Mesodermal cell (in vitro differentiated cells): ENCODE measurements around the gene FATE1.

Source experiments
- H3K27ac ChIP-seq: 2 replicates; pipeline ENCODE4 v1.7.0; 2013; ENCODE audit warnings: mild to moderate bottlenecking, low read depth, low read length, moderate library complexity; ENCODE audit not compliant: severe bottlenecking
- H3K36me3 ChIP-seq: 2 replicates; pipeline ENCODE4 v1.7.1; 2013; ENCODE audit warnings: mild to moderate bottlenecking, low read length, moderate library complexity; ENCODE audit not compliant: control insufficient read depth, insufficient read depth
- H3K4me1 ChIP-seq: one replicate; pipeline ENCODE4 v1.7.1; 2013; ENCODE audit warnings: mild to moderate bottlenecking, low read length; ENCODE audit not compliant: insufficient read depth, control insufficient read depth, poor library complexity, severe bottlenecking
- H3K4me3 ChIP-seq: 2 replicates; pipeline ENCODE4 v1.7.0; 2013; ENCODE audit warnings: low read length, control low read depth, mild to moderate bottlenecking; ENCODE audit not compliant: insufficient read depth, poor library complexity, severe bottlenecking; ENCODE audit errors: extremely low read depth
- H3K9me3 ChIP-seq: 2 replicates; pipeline ENCODE4 v1.7.1; 2013; ENCODE audit warnings: mild to moderate bottlenecking, low read length, moderate library complexity; ENCODE audit not compliant: control insufficient read depth
- WGBS, 2 experiments: methylation state at CpG; one replicate each; pipeline ENCODE4 v1.1.5; 2013; ENCODE audit warnings: missing lambda C conversion rate in 2 of 2; ENCODE audit not compliant: insufficient coverage in 2 of 2; 5-methylcytosine and 5-hydroxymethylcytosine counted together

The FATE1 gene

DNA sequence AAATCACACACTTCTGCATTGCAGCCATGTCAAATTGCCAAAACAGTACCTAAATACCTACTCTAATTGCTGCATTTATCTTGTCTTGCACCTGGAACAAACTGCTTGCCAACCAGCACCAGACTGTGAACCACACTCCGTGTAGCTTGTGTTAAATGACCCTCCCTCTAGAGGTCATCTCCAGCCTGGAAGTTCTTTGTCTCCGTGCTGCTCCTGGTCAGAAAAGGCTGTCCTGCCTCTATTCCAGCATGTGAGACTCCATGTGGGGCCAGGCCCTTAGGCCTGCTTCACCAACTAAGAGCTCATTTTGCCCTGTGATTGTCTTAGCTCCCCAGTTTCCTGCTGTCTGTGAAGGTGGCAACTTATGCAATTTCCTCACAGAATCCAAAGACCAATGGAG, 47.0 kb downstream of the FATE1 start:
- WGBS, 2 experiments, result 35 to 53% methylated on average over 2 of the region's 2 CpGs
- Histone ChIP-seq H3K36me3 (no peaks in the 10 kb centered on the region), H3K27ac (no peak overlapping the region), H3K9me3 (no peaks in the 10 kb centered on the region), H3K4me3 (no peak overlapping the region), H3K4me1 (no peaks in the 10 kb centered on the region)

DNA sequence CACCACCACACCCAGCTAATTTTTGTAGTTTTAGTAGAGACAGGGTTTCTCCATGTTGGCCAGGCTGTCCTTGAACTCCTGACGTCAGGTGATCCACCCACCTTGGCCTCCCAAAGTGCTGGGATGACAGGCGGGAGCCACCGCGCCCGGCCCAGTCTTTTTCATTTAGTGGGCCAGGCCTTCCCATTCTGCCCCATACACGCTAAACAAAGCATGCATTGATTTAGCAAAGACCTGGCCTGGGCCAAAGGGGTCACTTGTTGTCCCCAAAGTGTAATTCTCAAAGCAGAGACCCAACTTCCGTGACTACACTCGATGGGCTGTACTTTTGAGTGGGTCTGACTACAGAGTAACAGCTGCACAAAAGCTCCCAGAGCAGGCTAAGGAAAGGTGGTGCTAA, 47.9 kb downstream of the FATE1 start:
- Histone ChIP-seq H3K27ac (no peak overlapping the region), H3K36me3 (no peaks in the 10 kb centered on the region), H3K9me3 (no peaks in the 10 kb centered on the region), H3K4me3 (no peak overlapping the region), H3K4me1 (no peaks in the 10 kb centered on the region)
- 100% methylated on average over 2 to 3 of the region's 8 CpGs for WGBS, 2 experiments

DNA sequence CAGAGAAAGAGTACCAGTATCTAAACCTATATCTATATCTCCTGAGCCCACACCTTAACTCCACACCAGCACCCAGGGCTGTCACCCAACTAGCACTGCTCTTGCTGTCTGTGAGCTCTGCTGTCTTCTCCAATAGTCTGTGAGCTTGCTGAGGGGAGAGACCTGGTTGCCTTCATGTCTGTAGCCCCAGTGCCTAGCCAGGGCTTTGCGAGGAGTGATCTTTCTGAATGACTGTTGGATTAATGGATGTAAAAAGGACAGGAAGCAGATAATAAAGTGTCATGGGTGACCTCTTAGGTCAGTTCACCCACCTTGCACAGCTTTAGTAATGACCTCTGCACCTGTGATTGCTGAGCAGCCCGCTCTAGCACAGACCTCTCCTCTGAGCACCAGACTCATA, 49.2 kb downstream of the FATE1 start:
- no CpG with 5 or more reads among the region's 2 CpGs for WGBS, 2 experiments
- Histone ChIP-seq H3K27ac (no peak overlapping the region), H3K4me1 (no peaks in the 10 kb centered on the region), H3K4me3 (no peak overlapping the region), H3K36me3 (no peaks in the 10 kb centered on the region), H3K9me3 (no peaks in the 10 kb centered on the region)

DNA sequence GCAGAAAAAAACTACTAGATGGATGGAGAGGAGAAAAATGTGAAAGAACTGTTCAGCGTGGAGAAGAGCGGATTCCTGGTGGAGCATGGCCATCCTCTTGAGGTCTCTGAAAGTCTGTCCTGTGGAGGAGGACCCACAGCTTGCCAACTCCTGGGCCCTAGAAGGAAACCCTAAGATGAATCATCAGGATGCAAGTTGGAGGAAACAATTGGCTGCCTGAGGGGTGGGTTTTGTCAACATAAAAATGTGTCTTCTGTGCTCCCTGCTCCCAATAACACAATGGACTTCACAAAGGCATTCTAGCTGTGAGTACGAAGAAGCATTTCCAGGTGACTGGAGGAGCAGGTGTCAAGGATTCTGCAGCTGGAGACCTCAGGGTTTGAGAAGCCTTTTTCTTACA, 55.9 kb downstream of the FATE1 start:
- no peaks in the 10 kb centered on the region for H3K9me3 ChIP-seq
- H3K36me3 ChIP-seq, result no peaks in the 10 kb centered on the region
- H3K27ac ChIP-seq, result no peak overlapping the region
- WGBS, 2 experiments, result 100% methylated on average over 2 of the region's 3 CpGs; no CpG with 5 or more reads in 1 of the 2 experiments
- no peaks in the 10 kb centered on the region for H3K4me1 ChIP-seq
- H3K4me3 ChIP-seq, result no peak overlapping the region
